Stimulated activated CD4-positive, alpha-beta T cell treated with anti-CD3 and anti-CD28 coated beads, TNF-alpha, amount 100 ng/mL, for 48 hours (primary cell): ENCODE measurements around the gene EMID1.

Experiments
- DNase-seq, 3 donors: peaks; one replicate each; pipeline ENCODE4 v3.0.0-alpha.2; 2020; ENCODE audit warnings: low read depth in 3 of 3

EMID1 gene

DNA sequence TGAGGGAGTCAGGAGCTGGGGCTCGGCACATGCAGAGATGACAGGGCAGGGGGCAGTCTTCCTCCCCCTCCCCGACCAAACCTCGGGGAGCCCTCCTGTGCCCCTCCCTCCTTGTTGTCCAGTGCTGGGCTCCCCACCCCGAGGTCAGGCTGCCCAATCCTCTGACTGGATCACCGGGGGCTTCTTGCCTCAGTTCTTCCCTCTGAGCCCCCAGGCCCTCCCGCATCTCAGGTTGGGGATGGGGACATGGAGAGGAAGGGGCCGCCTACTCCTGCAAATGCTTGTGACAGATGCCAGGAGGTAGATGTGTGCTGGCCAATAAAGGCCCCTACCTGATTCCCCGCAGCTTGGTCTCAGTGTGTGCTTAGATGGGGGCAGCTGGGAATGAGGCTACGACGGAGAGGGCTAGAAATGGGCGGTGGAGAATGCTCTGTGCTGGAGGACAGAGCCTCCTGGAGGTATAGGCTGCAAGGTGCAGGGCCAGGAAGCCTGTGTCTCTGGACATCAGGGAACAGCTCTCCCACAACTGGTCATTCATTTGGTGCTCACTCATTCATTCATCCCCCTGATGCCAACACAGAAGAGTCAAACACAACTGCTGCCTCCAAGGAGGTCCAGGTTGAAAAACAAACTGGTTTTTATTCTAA, 53.7 kb downstream of the EMID1 start:
- DNase-seq, result no peak

DNA sequence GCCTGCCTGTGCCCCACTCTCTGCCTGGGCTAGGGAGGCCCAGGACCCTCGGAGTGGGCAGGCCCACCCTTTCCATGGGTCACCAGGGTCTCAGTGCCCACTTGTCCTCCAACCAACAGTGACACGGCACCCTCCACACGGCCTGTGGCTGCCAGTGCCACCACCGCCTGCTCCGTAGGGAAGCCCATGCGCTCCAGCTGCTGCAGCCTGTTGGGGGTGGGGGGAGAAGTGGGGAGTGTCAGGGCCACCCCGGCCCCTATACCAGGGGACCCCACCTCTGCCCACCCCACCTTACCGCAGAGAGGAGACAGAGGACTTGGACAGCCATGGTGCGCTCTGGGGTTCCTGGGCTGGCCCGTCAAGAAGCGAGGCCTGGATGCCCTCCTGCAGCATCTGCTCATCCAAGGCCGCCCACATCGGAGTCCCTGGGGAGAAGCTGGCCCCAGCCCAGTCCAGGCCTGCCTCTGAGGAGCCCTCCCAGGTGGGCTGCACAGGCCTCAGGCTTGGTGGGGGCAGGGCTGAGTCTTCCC, 54.4 kb downstream of the EMID1 start:
- DNase-seq, result no peak

DNA sequence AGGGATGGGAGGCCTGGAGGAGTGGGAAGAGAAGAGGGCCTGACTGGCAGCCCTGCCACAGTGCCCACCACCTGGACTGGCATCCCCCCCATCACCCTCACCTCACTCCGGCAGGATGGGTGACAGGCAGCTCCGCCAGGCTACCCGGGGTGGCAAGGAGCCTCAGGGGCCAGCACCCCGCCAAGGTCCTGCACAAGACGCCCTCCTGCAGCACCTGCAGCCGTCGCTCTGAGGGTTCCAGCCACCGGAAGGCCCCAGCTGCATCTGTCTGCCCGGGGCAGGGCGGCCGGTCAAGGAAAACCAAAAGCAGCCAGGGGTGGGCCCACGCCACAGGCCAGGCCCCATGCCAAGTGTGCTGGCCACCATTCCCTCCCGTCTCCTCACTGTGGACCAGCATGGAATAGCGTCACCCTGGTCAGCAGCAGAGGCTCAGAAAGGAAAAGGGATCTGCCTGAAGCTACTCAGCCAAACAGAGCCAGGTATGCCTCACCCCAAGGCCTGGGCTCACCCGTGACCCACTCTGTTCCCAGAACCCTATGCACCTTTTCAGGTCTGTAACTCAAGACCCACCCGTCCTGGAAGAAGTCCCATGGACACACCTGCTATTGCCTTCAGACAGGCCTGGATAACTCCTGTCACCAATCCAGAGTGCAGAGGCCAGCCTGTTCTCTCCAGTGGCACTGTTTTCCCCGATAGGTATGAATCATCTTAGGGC, 55.1 kb downstream of the EMID1 start:
- no peak for DNase-seq

DNA sequence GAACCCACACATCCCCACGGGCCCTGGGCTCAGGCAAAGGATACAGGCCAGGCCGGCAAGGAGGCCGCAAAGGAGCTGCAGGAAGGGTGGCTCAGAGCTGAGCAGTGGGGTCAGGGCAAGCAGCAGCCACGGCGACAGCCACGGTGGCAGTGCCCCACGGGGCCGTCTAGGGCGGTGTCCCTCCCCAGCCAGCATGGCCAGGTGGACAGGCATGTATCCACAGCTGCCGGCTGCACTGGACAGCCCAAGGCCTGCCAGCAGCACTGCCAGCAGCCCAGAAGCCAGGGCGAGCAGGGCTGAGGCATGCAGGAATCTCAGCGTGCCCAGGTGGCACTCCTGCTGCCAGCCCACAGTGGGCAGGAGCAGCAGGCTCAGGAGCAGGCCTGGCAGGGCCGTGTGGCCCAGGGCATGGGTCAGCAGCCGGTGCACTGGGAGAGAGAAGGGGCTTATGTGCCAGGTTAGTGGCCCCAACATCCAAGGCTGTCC, 58.1 kb downstream of the EMID1 start:
- DNase-seq, result no peak

DNA sequence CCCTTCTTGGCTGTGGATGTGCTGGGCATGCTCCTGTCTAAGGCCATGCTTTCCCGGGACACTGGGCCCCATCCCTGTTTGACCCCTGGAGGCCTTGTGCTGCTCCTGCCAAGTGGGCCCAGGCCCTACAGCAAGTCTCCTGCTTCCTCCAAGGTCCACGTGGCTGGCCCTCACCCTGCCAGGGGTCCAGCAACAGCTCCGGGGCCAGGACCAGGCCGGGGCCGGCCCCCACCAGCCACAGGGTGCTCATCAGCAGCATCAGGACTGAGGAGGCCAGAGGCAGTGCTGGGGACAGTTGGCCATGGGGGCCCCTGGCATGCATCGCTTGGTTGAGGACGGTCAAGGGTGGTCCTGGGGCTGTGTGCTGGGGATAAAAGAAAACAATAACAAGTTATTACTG, 59.6 kb downstream of the EMID1 start:
- no peak for DNase-seq

DNA sequence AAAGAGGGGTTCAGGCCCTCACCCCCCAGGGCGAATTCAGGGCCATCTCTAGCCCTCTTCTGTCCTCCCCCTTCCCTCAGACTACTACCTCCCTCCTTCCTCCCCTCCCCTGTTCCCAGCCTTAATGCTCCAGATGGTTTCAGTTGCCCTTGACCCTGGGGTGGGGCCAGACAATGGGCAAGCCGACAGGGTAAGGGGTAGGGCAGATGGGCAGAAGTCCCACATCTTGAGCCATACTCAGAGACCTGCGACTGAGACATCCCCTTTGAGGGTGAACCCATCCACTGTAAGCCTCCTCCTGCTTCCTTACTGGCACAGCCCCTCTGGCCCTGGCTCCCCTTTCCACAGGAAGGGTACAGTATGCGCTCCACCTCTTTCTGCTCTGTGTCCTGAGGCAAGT, 60.2 kb downstream of the EMID1 start:
- DNase-seq, result no peak

DNA sequence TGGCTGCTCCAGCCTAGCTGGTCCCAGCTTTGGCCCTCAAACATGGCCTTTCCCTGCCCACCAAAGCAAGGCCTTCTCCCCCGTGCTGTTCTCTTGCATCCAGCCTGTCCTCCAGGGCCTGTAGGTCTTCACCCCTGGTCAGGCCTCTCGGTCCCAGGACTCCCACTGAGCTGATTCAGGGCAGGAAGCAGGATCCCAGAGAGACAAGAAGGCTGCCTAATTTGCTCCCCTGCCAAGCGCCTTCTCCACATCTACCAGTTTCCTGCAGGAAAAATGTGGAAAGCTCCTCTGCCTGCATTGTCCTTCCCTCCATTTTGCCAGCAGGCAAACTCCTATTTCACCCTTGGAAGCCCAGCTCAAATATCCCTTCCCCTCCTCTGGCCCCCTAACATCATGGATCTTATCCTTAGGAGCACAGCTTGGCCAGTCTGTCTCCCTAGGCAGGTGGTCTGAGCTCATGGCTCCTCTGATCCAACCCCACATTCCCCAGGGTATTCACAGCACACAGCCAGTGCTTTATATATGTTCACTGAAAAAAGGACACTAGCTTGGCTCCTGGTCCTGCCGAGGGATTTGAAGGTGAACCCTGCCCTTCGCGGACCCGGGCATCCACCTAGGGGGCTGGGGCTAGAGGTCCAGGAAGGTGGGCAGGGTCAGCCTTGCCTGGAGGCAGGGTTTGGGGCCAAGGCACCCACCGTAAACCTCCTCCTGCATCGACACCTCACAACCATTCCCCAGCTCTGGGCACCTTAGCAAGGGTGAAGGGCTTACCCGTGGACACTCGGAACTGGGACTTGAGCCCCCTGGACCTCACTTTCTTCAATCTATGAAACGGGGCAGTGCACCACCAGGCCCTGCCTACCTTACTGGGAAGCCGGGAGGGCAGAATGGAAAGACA, 61.1 kb downstream of the EMID1 start:
- no peak for DNase-seq

DNA sequence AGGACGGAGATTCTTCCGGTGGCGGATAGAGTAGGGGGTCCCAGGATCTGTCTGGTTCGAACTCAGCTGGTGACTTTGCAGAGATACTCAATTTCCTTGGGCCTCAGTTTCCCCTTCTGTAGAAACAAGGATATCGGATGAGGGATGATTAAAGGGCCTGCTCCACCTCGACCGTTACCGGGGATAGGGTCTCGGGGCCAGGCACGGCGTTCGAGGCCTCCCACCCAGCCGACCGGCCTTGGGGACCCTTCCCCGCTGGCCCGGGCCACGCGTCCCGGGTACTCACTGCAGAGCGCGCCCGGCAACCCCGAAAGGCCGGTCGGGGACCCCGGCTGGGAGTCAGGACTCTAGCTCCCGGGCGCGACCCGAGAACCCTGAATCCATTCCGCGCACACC, 61.8 kb downstream of the EMID1 start:
- DNase-seq, result no peak

DNA sequence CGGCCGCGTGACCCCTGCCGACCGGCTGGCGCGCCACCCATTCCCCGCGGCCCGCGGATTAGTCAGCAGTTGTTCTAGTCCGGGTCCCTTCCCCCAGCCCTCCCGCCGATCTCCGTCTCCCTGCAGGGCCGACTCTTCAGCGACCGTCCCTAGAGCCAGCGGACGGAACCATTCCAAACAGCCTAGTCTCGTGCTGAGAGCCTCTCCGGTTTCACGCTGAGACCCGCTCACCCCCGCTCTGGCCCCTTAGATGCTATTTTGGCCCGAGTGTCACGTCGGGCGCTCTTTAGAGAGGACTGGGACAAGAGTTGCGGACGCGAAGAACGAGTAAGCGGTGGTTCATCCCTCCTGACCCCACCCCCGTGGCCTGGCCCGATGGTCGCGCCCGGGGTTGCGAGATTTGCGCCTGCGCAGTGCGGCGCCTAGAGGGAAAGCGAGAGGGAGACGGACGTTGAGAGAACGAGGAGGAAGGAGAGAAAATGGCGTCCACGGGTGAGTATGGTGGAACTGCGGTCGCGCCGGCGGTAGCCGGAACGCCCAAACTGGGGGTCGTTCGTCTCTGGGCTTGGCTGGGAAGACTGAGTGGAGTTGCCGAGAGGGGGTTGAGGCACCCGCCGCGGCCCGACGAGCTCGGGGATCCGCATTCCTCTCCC, 62.3 kb downstream of the EMID1 start, which contains the start of the genes EWSR1 and RHBDD3:
Gene EWSR1, plus strand, starts transcription at position 411 of the 653 bp plus-strand sequence. Its CDS starts 69 bp downstream, at position 480.
Gene RHBDD3, minus strand, starts transcription at position 124 of the 653 bp plus-strand sequence. CDS start 2,355 bp downstream, outside the sequence.
- DNase-seq, result peak; percentile 91 to 95 (median 92)

DNA sequence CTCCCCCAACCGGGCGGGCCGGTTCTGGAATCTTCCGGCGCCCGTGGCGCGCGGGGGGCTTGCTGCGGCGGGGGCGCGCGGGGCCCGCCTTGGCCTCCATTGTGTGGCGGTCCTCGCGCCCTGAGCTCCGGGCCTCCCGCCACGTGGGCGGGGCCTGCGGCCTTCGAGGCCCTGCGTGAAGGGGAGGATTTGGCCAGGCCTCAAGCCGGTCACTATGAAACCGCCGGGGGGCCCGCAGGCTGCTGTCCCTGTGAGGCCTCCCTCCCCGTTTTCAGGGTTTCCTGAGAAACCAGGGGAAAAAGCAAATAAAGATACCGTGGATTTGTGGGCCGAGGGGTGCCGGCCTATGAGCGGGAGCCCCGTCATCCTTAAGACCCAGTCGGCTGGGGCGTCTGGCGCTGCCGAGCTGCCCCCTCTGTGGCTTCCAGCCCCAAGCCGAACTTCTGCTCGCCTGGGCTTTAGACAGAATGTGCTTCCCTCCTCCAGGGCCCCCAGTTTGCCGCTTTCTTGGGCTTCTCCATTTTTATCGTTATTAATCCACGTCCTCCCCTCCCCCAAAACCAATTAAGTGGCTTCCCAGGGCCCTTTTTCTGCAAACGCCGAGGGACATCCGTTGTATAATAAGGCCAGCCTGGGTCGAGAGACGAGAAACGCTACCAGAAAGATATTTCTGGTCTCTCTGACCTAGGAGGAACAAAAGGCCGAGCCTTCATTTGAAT, 63.0 kb downstream of the EMID1 start:
- no peak for DNase-seq

DNA sequence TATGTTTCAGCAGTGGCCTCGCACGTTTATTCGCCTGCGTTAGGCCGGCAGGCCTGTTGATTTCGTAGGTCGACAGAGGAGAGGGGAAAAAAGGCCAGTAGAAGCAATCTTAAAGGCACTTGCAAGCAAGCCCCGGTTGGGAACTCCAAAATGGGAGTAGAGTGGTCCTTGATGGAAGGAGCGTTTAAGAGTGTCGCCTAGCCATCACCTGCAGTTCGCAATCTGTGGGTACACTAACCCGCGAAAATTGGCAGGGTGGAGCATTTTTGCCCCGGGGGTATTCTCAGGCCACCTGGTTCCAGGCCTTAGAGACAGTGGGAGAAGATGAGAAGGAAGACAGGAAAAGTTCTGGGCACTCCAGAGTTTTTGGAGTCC, 63.5 kb downstream of the EMID1 start:
- DNase-seq, result no peak

DNA sequence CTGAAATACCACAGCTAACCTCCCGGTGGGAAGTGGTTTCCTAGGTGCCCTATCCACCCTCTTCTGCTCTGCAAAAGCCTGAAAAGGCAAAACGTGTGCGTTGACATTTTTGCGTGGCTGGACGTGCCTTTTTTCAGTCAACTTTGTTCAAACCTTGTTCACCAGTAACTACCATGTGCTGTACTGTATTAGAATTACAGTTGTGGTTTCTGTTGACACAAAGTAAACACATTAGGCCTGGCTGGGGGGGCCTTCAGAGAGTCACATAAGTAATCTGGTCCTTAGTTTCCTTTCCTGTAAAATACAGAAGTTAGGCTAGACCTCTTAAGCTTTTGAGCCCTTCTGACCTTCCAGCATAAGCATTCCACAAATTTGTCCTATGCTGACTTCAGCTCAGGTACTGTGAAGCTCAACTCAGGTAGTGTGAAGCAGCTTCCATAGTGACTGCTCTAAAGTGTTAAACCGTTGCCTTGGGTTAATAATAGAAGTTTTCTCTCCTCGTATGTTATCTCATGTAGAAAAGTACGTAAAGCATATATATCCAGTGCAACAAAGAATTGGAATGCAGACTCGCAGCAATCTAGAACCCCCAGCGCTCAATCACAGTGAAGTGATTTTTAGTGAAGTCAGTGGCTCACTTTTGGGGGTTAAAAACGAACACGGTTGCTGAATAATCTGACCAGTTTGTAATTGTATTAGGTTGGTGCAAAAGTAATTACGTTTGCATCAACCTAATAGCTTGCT, 64.2 kb downstream of the EMID1 start:
- no peak for DNase-seq

DNA sequence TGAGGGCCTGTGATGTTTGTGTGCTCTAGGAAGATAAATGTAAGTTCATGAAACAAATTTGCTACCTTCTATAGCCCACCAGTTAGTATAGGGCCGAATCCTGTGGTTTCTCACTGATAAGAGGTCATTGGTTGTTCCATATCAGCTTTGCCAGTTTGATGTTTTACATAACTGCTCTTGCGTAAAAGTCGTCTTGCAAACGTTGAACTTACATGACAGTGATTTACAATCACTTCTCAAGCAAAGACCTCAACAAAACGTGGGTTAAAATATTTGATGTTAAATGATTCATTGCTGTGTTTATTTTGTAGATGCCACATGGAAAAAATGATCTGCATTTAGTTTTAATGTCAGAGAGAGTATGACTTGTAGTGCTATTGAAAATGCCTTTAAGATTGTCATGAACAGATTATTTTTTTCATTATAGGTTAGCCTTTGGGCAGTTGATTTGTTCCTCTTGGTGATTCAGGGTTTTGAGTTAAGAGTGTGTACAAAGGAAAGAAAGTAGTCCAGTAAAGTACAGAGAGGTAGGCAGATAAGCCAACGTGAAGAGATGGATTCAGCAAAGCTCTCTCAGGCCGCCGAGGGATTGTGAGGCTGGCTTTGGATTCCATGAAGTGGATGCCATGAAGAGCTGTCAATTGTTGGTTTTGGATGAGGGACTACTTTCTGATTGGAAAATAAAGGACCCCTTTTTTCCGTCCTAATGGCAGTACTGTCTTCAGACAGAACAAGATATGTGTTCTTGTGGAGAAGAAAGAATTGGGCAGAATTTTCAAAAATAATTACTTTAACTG, 65.0 kb downstream of the EMID1 start:
- no peak for DNase-seq

DNA sequence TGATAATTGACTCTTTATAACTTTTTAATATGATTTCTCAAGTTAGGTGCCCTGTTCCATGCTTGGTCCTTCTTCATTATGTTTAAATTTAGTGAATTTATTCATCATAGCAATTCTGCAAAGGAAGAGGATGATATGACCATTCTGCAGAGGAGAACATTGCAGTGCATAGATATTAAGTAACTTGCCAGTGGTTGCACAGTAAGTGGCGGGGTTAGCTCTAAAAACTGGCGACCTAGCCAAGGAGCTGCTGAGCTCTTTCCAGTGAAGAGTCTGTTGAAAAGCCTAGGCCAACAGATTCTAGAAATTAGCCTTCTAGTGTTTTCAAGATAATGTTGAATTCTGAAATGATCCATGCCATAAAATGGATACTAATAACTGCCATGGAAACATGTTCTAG, 66.9 kb downstream of the EMID1 start:
- no peak for DNase-seq

DNA sequence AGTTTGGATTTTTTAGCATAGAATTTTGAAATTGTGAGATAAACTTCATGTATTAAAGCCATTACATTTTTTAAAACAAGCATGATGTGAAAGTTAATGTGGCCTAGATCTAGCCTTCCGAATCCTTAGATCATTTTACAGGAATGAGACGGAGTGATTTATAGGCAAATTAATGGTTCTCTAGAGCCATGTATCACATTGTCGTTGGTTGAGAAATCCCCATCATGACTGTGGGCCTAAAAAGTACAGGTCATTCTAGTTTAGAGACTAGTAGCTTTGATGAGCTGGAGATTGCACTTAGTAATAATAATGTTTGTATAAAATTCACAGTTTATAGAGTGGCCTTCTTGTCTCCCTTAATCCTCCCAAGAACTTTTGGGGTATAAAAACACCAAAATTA, 69.5 kb downstream of the EMID1 start:
- DNase-seq, result no peak

DNA sequence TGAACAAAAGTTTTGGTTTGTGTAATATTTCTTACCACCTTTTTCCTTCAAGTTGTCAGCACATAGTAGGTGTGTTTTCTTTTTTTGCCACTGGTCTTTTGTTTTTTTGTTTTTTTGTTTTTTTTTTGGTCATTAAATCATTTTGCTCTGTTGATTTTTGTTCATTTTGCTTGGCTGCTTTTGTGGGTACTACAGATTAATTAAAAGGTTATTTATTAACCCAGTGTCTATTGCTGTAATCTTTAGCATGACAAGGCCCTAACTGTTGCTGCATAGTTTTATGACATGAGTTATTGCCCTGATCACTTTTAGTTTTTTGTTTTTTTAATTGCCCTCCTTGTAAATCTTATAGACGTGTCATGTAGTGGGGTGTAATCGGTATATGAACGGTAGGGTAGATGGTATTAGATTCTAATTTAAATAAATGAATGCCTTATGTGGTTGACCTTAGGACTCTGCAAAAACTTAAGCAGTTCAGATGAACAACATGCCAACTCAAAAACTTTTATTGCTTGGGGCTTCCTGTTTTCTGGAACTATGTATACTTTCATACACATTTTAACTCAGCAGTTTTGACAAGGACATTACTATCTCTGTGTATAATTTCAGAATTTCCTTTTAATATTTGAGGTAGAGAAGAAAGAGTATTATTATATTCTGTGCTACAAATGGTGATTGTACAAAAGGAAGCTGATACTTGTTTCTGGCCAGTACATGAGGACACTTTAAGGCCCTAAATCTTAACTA, 70.3 kb downstream of the EMID1 start:
- no peak for DNase-seq

DNA sequence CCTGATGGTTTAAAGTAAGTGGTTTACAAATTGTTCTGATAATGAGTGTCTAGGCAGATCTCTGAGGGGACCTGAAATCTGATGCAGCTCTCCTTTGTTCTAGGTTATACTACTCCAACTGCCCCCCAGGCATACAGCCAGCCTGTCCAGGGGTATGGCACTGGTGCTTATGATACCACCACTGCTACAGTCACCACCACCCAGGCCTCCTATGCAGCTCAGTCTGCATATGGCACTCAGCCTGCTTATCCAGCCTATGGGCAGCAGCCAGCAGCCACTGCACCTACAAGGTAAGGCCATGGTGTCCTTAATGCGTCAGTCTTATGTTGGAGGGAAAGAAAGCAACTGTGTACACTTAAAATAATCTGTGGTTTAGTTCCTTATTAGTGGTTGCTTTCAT, 72.2 kb downstream of the EMID1 start:
- DNase-seq, result no peak

DNA sequence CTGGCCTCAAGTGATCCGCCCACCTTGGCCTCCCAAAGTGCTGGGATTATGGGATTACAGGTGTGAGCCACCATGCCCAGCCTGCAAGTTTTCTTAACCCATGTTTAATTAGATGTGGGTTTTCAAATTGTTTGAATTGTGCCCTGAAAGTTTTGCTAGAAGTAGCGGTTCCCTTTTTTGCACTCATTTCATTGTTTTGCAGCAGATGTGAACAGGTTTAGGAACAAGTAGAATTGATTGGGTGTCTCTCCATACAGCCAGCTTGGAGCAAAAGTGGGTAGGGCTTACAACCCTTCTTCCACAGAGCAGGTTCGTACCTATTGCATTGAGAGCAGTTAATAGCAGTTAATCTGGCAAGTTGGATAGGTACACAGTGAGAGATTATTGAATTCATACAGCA, 78.5 kb downstream of the EMID1 start:
- DNase-seq, result no peak

DNA sequence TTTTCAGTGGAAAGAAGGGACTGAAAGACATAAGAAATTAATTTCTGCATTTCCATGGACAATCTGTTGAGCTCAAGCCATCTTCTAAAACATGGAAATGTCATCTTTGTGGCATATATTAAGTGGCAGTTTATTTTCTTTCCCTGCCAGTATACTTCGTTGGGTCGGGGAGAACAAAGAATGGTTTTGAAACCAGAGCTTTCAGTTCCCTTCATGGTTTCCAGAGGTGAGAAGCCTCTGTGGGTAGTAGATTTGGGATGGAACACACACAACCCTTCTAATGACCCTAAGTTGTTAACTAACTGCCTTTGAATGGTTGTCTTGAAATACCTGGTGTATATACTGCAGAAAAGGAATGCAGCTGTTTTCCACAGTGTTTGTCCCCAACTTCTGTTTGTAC, 83.1 kb downstream of the EMID1 start:
- DNase-seq, result no peak
